CD4-positive, alpha-beta T cell (primary cell): ENCODE results near the gene CLTCL1. TPM values are rescaled to one million over a fixed set of nuclear protein-coding genes. Genes with fewer than 3 reads are reported as not detected.

ENCODE experiments used
- ATAC-seq: fragments of 200-7000 bp; cut with Tn5 transposase; one replicate; pipeline ENCODE4 v1.10.0; 2022; ENCODE audit warnings: mild to moderate bottlenecking; ENCODE audit not compliant: poor library complexity
- CTCF ChIA-PET: fragments of 350-600 bp; sonication (Branson Sonifier 250); formaldehyde crosslinking; loops from one replicate; lab custom pipeline; 2021; ENCODE audit warnings: antibody characterized with exemption, inconsistent platforms; lab: Charles Lee
- POLR2A ChIA-PET: fragments of 350-600 bp; sonication (Branson Sonifier 250); formaldehyde crosslinking; loops from one replicate; lab custom pipeline; 2021; ENCODE audit warnings: antibody characterized with exemption, inconsistent platforms; lab: Charles Lee
- DNase-seq, 14 experiments: peaks; one replicate each; pipeline ENCODE4 v3.0.0-alpha.2; 2013 to 2020; ENCODE audit warnings: mixed read lengths in 2 of 14
- H3K27ac ChIP-seq, 2 donors: one replicate each; pipeline versions ENCODE4 v1.5.1 to v1.7.0; 2013; ENCODE audit warnings: low read length in 2 of 2, low read depth in 1 of 2, mild to moderate bottlenecking in 1 of 2
- H3K27me3 ChIP-seq, 2 experiments: 1 replicate in 1 of 2; 2 replicates in 1 of 2; pipeline versions ENCODE4 v1.6.1 to v1.7.0; 2013; ENCODE audit warnings: low read length in 2 of 2, control low read depth in 1 of 2, mild to moderate bottlenecking in 1 of 2, moderate library complexity in 1 of 2; ENCODE audit not compliant: insufficient read depth in 2 of 2, control insufficient read depth in 1 of 2
- H3K36me3 ChIP-seq: one replicate; pipeline ENCODE4 v1.6.1; 2013; ENCODE audit warnings: low read length, control low read depth; ENCODE audit not compliant: insufficient read depth
- H3K4me1 ChIP-seq: one replicate; pipeline ENCODE4 v1.6.1; 2013; ENCODE audit warnings: low read length, control low read depth; ENCODE audit not compliant: insufficient read depth
- H3K4me3 ChIP-seq: one replicate; pipeline ENCODE4 v1.5.1; 2013; ENCODE audit warnings: mild to moderate bottlenecking, low read length, moderate library complexity
- H3K9me3 ChIP-seq, 2 experiments: 1 replicate in 1 of 2; 2 replicates in 1 of 2; pipeline versions ENCODE4 v1.6.1 to v1.7.0; 2013; ENCODE audit warnings: low read length in 2 of 2, mild to moderate bottlenecking in 2 of 2, control low read depth in 1 of 2, moderate library complexity in 1 of 2; ENCODE audit not compliant: control insufficient read depth in 1 of 2, insufficient read depth in 1 of 2
- H3K27ac Mint-ChIP-seq: one replicate; pipeline ENCODE4 v1.8.0; 2020; ENCODE audit warnings: mixed read lengths
- H3K27me3 Mint-ChIP-seq: one replicate; pipeline ENCODE4 v1.8.0; 2021; ENCODE audit warnings: mixed read lengths
- H3K36me3 Mint-ChIP-seq: one replicate; pipeline ENCODE4 v1.8.0; 2021; ENCODE audit warnings: low read depth, mixed read lengths
- H3K4me1 Mint-ChIP-seq: one replicate; pipeline ENCODE4 v1.8.0; 2021; ENCODE audit warnings: low read depth, mixed read lengths
- H3K4me3 Mint-ChIP-seq: one replicate; pipeline ENCODE4 v1.8.0; 2020; ENCODE audit warnings: mild to moderate bottlenecking, mixed read lengths
- H3K9me3 Mint-ChIP-seq: one replicate; pipeline ENCODE4 v1.8.0; 2020; ENCODE audit warnings: mixed read lengths
- intact Hi-C, 2 experiments: fragments of 100-400 bp; cut with DNase I in 1 of 2; cut with micrococcal nuclease in 1 of 2; formaldehyde crosslinking; loops; one replicate each; pipeline versions ENCODE4 v1.15.1 to v1.9.0; 2023 to 2025; cut with DNase I, micrococcal nuclease
- total RNA-seq, 174 experiments: library from RNA in 2 of 174; stranded (reverse) in 2 of 174; gene quantifications; one replicate each; pipeline ENCODE4 v1.2.3 and lab custom pipeline; 2021 to 2026
- TF ChIP-seq, protein P1 (sequence below): fragments of 200-600 bp; IDR thresholded peaks from one replicate; pipeline ENCODE4 v1.8.0; 2022; ENCODE audit warnings: antibody characterized with exemption, mild to moderate bottlenecking

CLTCL1 gene
- total RNA-seq, 2 experiments from 2014 or later = 0.52 to 1.5 TPM

DNA sequence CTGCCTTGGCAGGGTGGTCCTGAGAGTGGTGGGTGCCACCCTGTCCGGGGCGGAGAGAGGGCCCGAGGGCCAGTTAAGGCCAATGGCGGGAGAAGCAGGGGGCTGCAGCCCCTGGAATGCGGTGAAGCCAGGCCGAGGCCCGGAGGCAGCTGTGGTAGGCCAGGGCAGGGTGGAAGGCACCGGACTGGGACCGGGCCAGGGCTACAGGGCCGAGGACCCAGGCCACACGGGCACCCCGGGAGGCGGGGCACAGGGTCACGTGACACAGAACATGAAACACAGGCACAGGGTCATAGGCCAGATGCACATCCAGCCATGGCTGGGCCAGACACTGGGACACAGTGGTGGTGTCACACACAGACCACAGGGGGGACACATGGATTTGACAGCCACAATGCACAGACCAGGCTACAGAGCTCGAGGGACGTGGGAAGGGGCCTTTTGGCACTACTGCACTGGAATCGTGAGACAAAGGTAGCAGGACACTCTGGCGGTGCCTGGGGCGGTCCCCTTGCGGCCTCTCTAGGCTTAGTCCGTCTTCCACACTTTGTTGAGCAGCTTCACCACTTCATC, 115.8 kb downstream of the CLTCL1 start:
- no peaks in the 10 kb centered on the region for H3K9me3 Mint-ChIP-seq
- peaks cover 3% of the 10 kb centered on the region for H3K36me3 ChIP-seq
- no peaks in the 10 kb centered on the region for H3K27me3 ChIP-seq
- intact Hi-C loops = loop anchor here (5.0 kb wide), 3 partner anchors 68 to 942 kb away; partner anchors contain the start of genes CDC45 (in 1 of the 2), RANBP1 (in 1 of the 2), TRMT2A (in 1 of the 2) and UFD1 (in 1 of the 2)
- peaks cover 29% of the 10 kb centered on the region for H3K4me1 Mint-ChIP-seq
- H3K4me1 ChIP-seq = peaks cover 53% of the 10 kb centered on the region
- H3K36me3 Mint-ChIP-seq = peaks cover 8% of the 10 kb centered on the region
- no peak overlapping the region for H3K27ac ChIP-seq
- POLR2A ChIA-PET = interaction anchor here (0.5 kb wide), 1 partner anchor 282 kb away, joined by 3 read pairs; no protein-coding TSS in a partner anchor
- peaks cover 2% of the 10 kb centered on the region for H3K27me3 Mint-ChIP-seq
- DNase-seq = peak in 1 of 14 experiments; percentile 28
- no peaks in the 10 kb centered on the region for H3K9me3 ChIP-seq
- H3K4me3 Mint-ChIP-seq = peak overlapping the region; percentile 81
- TF ChIP-seq, protein P1, sequence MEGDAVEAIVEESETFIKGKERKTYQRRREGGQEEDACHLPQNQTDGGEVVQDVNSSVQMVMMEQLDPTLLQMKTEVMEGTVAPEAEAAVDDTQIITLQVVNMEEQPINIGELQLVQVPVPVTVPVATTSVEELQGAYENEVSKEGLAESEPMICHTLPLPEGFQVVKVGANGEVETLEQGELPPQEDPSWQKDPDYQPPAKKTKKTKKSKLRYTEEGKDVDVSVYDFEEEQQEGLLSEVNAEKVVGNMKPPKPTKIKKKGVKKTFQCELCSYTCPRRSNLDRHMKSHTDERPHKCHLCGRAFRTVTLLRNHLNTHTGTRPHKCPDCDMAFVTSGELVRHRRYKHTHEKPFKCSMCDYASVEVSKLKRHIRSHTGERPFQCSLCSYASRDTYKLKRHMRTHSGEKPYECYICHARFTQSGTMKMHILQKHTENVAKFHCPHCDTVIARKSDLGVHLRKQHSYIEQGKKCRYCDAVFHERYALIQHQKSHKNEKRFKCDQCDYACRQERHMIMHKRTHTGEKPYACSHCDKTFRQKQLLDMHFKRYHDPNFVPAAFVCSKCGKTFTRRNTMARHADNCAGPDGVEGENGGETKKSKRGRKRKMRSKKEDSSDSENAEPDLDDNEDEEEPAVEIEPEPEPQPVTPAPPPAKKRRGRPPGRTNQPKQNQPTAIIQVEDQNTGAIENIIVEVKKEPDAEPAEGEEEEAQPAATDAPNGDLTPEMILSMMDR = no peak
- no peak for ATAC-seq
- CTCF ChIA-PET = no interaction called here
- H3K4me3 ChIP-seq = no peak overlapping the region
- peak overlapping the region; percentile 44 for H3K27ac Mint-ChIP-seq

DNA sequence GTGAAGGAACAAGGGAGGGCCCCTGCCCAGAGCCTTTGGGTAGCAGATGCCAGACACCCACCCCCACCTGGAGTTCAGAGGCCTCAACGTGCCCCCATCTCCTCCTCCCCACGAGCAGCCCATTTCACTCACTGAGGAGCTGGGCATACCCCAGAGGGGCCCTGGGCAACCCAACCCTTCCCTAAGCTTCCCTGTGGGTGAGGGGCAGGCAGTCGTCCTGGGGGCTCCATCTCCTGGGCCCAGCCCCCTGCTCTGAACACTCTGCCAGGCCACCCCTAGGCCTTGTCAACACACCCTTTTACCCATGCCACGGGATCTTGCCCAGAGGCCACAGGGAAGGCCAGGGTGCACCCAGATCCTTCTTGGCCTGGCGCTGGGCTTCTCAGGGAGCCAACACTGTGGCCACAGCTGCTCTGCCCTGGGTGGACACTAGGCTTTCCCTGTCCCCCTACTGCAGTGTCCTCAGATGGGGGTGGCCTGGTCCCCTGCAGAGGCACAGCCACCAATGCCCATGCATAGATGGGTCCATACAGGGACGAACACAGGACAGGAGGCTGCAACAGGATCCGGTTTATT, 116.4 kb downstream of the CLTCL1 start:
- peaks cover 34% of the 10 kb centered on the region for H3K4me1 Mint-ChIP-seq
- ATAC-seq (no peak), DNase-seq (no peak)
- peaks cover 7% of the 10 kb centered on the region for H3K27me3 Mint-ChIP-seq
- Histone ChIP-seq H3K27me3 (peaks cover 3 to 4% of the 10 kb centered on the region in 2 experiments), H3K27ac (no peak overlapping the region), H3K4me3 (no peak overlapping the region), H3K9me3 (no peaks in the 10 kb centered on the region), H3K36me3 (peaks cover 3% of the 10 kb centered on the region), H3K4me1 (peaks cover 59% of the 10 kb centered on the region)
- no peaks in the 10 kb centered on the region for H3K9me3 Mint-ChIP-seq
- peaks cover 12% of the 10 kb centered on the region for H3K36me3 Mint-ChIP-seq
- CTCF ChIA-PET = no interaction called here
- TF ChIP-seq, protein P1 = no peak
- peak overlapping the region; percentile 81 for H3K4me3 Mint-ChIP-seq
- POLR2A ChIA-PET = interaction anchor here (0.5 kb wide), 1 partner anchor 283 kb away, joined by 3 read pairs; no protein-coding TSS in a partner anchor
- peak overlapping the region; percentile 17 for H3K27ac Mint-ChIP-seq
- intact Hi-C loops = loop anchor here (5.0 kb wide), 3 partner anchors 68 to 942 kb away; partner anchors contain the start of genes CDC45 (in 1 of the 2), RANBP1 (in 1 of the 2), TRMT2A (in 1 of the 2) and UFD1 (in 1 of the 2)

DNA sequence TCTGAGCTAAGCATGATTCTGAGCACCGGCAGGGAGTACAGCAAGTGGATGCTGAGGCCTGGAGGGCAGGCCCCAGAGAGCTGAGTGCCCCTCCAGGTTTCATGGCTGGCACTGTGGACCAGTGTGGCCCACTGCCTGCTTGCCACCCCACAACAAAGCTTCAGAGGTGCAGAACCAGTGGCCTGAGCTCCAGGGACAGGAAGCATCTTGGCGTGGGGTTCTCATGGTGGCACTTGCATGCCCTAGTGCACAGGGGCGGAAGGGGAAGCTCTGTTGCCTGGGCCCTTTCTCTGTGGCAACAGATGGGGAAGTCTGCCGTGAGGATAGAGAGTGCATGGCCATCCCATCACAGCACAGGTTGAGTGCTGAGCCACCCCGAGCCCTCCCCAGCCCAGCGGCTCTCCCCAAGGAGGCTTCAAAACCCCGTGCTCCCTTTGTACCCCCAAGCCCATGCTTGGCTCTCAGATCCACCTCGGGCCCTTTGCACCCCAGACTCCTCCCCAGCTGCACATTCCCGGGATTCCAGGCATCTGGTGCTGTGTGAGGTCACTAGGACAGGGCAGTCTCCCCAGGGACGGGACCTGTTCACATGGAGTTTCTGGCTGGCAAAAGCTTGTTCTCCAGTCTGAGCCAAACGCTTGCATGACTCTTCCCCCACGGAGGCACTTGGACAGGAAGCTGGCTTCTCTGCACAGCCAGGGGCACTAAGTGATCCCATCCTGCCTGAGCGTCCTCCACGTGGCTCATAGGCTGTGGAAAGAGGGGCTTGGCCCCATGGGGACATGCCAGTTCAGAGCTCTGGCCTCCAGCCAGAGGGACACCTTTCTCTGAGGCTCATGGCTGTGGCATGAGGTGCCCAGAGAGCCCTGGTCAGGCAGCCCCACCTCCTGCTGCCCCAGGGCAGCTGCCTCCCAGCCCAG, 117.2 kb downstream of the CLTCL1 start:
- TF ChIP-seq, protein P1 = no peak
- DNase-seq (no peak), ATAC-seq (no peak)
- H3K4me1 Mint-ChIP-seq = peaks cover 32% of the 10 kb centered on the region
- no peak overlapping the region for H3K4me3 ChIP-seq
- H3K36me3 ChIP-seq = peaks cover 3% of the 10 kb centered on the region
- H3K4me1 ChIP-seq = peaks cover 60% of the 10 kb centered on the region
- H3K27ac Mint-ChIP-seq = peak overlapping the region; percentile 17
- CTCF ChIA-PET = interaction anchor here (1.2 to 1.9 kb wide), 2 partner anchors 28 to 30 kb away, joined by 3 to 7 read pairs; partner anchors contain the start of gene ESS2
- peaks cover 12% of the 10 kb centered on the region for H3K27me3 Mint-ChIP-seq
- H3K27ac ChIP-seq = no peak overlapping the region
- no peaks in the 10 kb centered on the region for H3K9me3 Mint-ChIP-seq
- intact Hi-C loops = loop anchor here (5.0 kb wide), 3 partner anchors 67 to 943 kb away; partner anchors contain the start of genes CDC45 (in 1 of the 2), RANBP1 (in 1 of the 2), TRMT2A (in 1 of the 2) and UFD1 (in 1 of the 2)
- peak overlapping the region; percentile 93 for H3K4me3 Mint-ChIP-seq
- POLR2A ChIA-PET = interaction anchor here (0.8 to 1.1 kb wide), 2 partner anchors 137 to 303 kb away, joined by 3 to 4 read pairs; no protein-coding TSS in a partner anchor
- peaks cover 12% of the 10 kb centered on the region for H3K36me3 Mint-ChIP-seq
- H3K9me3 ChIP-seq = peaks cover 0 to 3% of the 10 kb centered on the region in 2 experiments
- peaks cover 10 to 11% of the 10 kb centered on the region in 2 experiments for H3K27me3 ChIP-seq
